ENCODE measurements around the gene ATP1A2.

Gene ATP1A2

DNA sequence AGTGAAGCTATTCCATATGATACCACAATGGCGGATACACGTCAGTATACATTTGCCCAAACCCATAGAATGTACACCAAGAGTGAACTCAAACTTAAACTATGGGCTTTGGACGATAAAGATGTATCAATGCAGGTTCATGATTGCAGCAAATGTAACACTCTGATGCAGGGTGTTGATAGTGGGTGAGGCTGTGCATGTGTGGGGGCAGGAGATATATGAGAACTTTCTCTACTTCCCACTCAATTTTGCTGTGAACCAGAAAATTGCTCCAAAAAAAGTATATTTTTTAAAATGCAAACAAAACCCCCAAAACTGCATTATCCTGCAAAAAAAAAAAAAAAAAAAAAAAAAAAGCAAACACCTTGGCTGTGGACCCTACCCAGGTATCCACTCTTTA, 3.4 kb downstream of the ATP1A2 start:
- no peaks in the 10 kb centered on the region for H4K20me1 ChIP-seq (ENCODE audit: low read depth, low read length)
- no peak overlapping the region for H2AFZ ChIP-seq (ENCODE audit: low read depth, low read length, severe bottlenecking)
- no peaks in the 10 kb centered on the region for H3K9me2 ChIP-seq (replicated peaks; ENCODE audit: insufficient read depth, low read length)
- TF ChIP-seq, protein P1, sequence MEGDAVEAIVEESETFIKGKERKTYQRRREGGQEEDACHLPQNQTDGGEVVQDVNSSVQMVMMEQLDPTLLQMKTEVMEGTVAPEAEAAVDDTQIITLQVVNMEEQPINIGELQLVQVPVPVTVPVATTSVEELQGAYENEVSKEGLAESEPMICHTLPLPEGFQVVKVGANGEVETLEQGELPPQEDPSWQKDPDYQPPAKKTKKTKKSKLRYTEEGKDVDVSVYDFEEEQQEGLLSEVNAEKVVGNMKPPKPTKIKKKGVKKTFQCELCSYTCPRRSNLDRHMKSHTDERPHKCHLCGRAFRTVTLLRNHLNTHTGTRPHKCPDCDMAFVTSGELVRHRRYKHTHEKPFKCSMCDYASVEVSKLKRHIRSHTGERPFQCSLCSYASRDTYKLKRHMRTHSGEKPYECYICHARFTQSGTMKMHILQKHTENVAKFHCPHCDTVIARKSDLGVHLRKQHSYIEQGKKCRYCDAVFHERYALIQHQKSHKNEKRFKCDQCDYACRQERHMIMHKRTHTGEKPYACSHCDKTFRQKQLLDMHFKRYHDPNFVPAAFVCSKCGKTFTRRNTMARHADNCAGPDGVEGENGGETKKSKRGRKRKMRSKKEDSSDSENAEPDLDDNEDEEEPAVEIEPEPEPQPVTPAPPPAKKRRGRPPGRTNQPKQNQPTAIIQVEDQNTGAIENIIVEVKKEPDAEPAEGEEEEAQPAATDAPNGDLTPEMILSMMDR (IDR thresholded peaks at IDR 0.05; ENCODE audit: insufficient read depth, low read length, poor library complexity, severe bottlenecking): no peak
- no peak for TF ChIP-seq EZH2phosphoT487 (conservative IDR thresholded peaks at IDR 0.05; ENCODE audit: low read length)
- no peak overlapping the region for H3K9ac ChIP-seq (ENCODE audit: low read length)
- no peaks in the 10 kb centered on the region for H3K9me3 ChIP-seq (ENCODE audit: insufficient read depth, low read length)
- no peak overlapping the region for H3K4me2 ChIP-seq (ENCODE audit: low read depth, low read length, poor library complexity, severe bottlenecking)
- no peaks in the 10 kb centered on the region for H3K79me2 ChIP-seq (ENCODE audit: insufficient read depth, low read length)
- H3K27ac ChIP-seq (ENCODE audit: low read depth, low read length): no peak overlapping the region
- no peaks in the 10 kb centered on the region for H3K36me3 ChIP-seq (ENCODE audit: low read length)
- H3K4me3 ChIP-seq (ENCODE audit: insufficient read depth, low read length, poor library complexity, severe bottlenecking): no peak overlapping the region
- no peaks in the 10 kb centered on the region for H3K27me3 ChIP-seq (ENCODE audit: low read length)
- H3F3A ChIP-seq (ENCODE audit: insufficient read depth): no peaks in the 10 kb centered on the region

GRCh38 chr1:160120797-160121196, 5.2 kb downstream of the ATP1A2 start:
- Histone ChIP-seq H3K36me3 (ENCODE audit: low read length) (no peaks in the 10 kb centered on the region), H3K9me2 (replicated peaks; ENCODE audit: insufficient read depth, low read length) (no peaks in the 10 kb centered on the region), H4K20me1 (ENCODE audit: low read depth, low read length) (no peaks in the 10 kb centered on the region), H3K27ac (ENCODE audit: low read depth, low read length) (no peak overlapping the region), H3K4me3 (ENCODE audit: insufficient read depth, low read length, poor library complexity, severe bottlenecking) (no peak overlapping the region), H2AFZ (ENCODE audit: low read depth, low read length, severe bottlenecking) (no peak overlapping the region), H3K4me2 (ENCODE audit: low read depth, low read length, poor library complexity, severe bottlenecking) (no peak overlapping the region), H3K27me3 (ENCODE audit: low read length) (no peaks in the 10 kb centered on the region), H3F3A (ENCODE audit: insufficient read depth) (no peaks in the 10 kb centered on the region), H3K9ac (ENCODE audit: low read length) (no peak overlapping the region), H3K79me2 (ENCODE audit: insufficient read depth, low read length) (no peaks in the 10 kb centered on the region), H3K9me3 (ENCODE audit: insufficient read depth, low read length) (no peaks in the 10 kb centered on the region)
- TF ChIP-seq, protein P1 (IDR thresholded peaks at IDR 0.05; ENCODE audit: insufficient read depth, low read length, poor library complexity, severe bottlenecking): no peak

- Histone ChIP-seq H3F3A (ENCODE audit: insufficient read depth) (no peaks in the 10 kb centered on the region), H3K9me2 (replicated peaks; ENCODE audit: insufficient read depth, low read length) (no peaks in the 10 kb centered on the region), H4K20me1 (ENCODE audit: low read depth, low read length) (no peaks in the 10 kb centered on the region), H3K9me3 (ENCODE audit: insufficient read depth, low read length) (no peaks in the 10 kb centered on the region), H3K4me2 (ENCODE audit: low read depth, low read length, poor library complexity, severe bottlenecking) (no peak overlapping the region), H3K27me3 (ENCODE audit: low read length) (no peaks in the 10 kb centered on the region), H3K27ac (ENCODE audit: low read depth, low read length) (no peak overlapping the region), H3K79me2 (ENCODE audit: insufficient read depth, low read length) (no peaks in the 10 kb centered on the region), H2AFZ (ENCODE audit: low read depth, low read length, severe bottlenecking) (no peak overlapping the region), H3K36me3 (ENCODE audit: low read length) (no peaks in the 10 kb centered on the region), H3K4me3 (ENCODE audit: insufficient read depth, low read length, poor library complexity, severe bottlenecking) (no peak overlapping the region), H3K9ac (ENCODE audit: low read length) (no peak overlapping the region)
- TF ChIP-seq, protein P1 (IDR thresholded peaks at IDR 0.05; ENCODE audit: insufficient read depth, low read length, poor library complexity, severe bottlenecking): no peak
- TF ChIP-seq EZH2phosphoT487 (conservative IDR thresholded peaks at IDR 0.05; ENCODE audit: low read length): no peak
Measured at GRCh38 chr1:160121388-160121787, 5.8 kb downstream of the ATP1A2 start.

All from SU-DHL-6 (cell line).